Parathyroid adenoma (tissue), 2 donors: ENCODE results near the gene TAL1.

Experiments used
- H2AFZ ChIP-seq: fragments of 300-600 bp; sonication (generic); one replicate; pipeline ENCODE4 v1.7.0; 2017; ENCODE audit warnings: antibody characterized with exemption, mild to moderate bottlenecking
- H3K27ac ChIP-seq: fragments of 300-600 bp; sonication (generic); one replicate; pipeline ENCODE4 v1.7.0; 2017
- H3K27me3 ChIP-seq: fragments of 300-600 bp; sonication (generic); one replicate; pipeline ENCODE4 v1.7.0; 2017; ENCODE audit warnings: low read length; ENCODE audit not compliant: control insufficient read depth, insufficient read depth
- H3K36me3 ChIP-seq: fragments of 300-600 bp; sonication (generic); one replicate; pipeline ENCODE4 v1.7.0; 2017; ENCODE audit warnings: low read length; ENCODE audit not compliant: control insufficient read depth, insufficient read depth
- H3K4me1 ChIP-seq: fragments of 300-600 bp; sonication (generic); one replicate; pipeline ENCODE4 v1.7.0; 2017; ENCODE audit warnings: control low read depth
- H3K4me2 ChIP-seq: fragments of 300-600 bp; sonication (generic); one replicate; pipeline ENCODE4 v1.7.0; 2017; ENCODE audit warnings: low read length
- H3K4me3 ChIP-seq: fragments of 300-600 bp; sonication (generic); one replicate; pipeline ENCODE4 v1.7.0; 2017; ENCODE audit warnings: low read depth, low read length
- H3K79me2 ChIP-seq: fragments of 300-600 bp; sonication (generic); one replicate; pipeline ENCODE4 v1.7.0; 2017; ENCODE audit warnings: control low read depth
- H3K9ac ChIP-seq: fragments of 300-600 bp; sonication (generic); one replicate; pipeline ENCODE4 v1.7.0; 2017; ENCODE audit warnings: mild to moderate bottlenecking
- H3K9me3 ChIP-seq: fragments of 300-600 bp; sonication (generic); one replicate; pipeline ENCODE4 v1.7.0; 2017; ENCODE audit warnings: low read length; ENCODE audit not compliant: control insufficient read depth
- TF ChIP-seq, protein P1 (sequence below): fragments of 300-600 bp; sonication (generic); IDR thresholded peaks from one replicate; pipeline ENCODE4 v1.7.0; 2017; ENCODE audit warnings: antibody characterized with exemption, mild to moderate bottlenecking
- donor health status: primary hyperparathyroidism.

The TAL1 gene

GRCh38 chr1:47224676-47225399 is 7.2 kb downstream of the TAL1 start:
- TF ChIP-seq, protein P1, sequence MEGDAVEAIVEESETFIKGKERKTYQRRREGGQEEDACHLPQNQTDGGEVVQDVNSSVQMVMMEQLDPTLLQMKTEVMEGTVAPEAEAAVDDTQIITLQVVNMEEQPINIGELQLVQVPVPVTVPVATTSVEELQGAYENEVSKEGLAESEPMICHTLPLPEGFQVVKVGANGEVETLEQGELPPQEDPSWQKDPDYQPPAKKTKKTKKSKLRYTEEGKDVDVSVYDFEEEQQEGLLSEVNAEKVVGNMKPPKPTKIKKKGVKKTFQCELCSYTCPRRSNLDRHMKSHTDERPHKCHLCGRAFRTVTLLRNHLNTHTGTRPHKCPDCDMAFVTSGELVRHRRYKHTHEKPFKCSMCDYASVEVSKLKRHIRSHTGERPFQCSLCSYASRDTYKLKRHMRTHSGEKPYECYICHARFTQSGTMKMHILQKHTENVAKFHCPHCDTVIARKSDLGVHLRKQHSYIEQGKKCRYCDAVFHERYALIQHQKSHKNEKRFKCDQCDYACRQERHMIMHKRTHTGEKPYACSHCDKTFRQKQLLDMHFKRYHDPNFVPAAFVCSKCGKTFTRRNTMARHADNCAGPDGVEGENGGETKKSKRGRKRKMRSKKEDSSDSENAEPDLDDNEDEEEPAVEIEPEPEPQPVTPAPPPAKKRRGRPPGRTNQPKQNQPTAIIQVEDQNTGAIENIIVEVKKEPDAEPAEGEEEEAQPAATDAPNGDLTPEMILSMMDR: no peak
- no peaks in the 10 kb centered on the region for H3K9me3 ChIP-seq
- no peak overlapping the region for H3K27ac ChIP-seq
- H3K27me3 ChIP-seq: no peaks in the 10 kb centered on the region
- no peak overlapping the region for H3K4me2 ChIP-seq
- no peaks in the 10 kb centered on the region for H3K36me3 ChIP-seq
- H3K4me3 ChIP-seq: no peak overlapping the region
- H3K4me1 ChIP-seq: no peaks in the 10 kb centered on the region
- H3K9ac ChIP-seq: no peak overlapping the region
- H2AFZ ChIP-seq: no peak overlapping the region
- no peaks in the 10 kb centered on the region for H3K79me2 ChIP-seq

- TF ChIP-seq, protein P1: no peak
- Histone ChIP-seq H3K36me3 (no peaks in the 10 kb centered on the region), H3K9me3 (no peaks in the 10 kb centered on the region), H3K27me3 (no peaks in the 10 kb centered on the region), H3K4me2 (no peak overlapping the region), H3K4me1 (no peaks in the 10 kb centered on the region), H3K4me3 (no peak overlapping the region), H3K9ac (no peak overlapping the region), H2AFZ (no peak overlapping the region), H3K27ac (no peak overlapping the region), H3K79me2 (no peaks in the 10 kb centered on the region)
Measured at GRCh38 chr1:47223921-47224675, 7.9 kb downstream of the TAL1 start.

DNA sequence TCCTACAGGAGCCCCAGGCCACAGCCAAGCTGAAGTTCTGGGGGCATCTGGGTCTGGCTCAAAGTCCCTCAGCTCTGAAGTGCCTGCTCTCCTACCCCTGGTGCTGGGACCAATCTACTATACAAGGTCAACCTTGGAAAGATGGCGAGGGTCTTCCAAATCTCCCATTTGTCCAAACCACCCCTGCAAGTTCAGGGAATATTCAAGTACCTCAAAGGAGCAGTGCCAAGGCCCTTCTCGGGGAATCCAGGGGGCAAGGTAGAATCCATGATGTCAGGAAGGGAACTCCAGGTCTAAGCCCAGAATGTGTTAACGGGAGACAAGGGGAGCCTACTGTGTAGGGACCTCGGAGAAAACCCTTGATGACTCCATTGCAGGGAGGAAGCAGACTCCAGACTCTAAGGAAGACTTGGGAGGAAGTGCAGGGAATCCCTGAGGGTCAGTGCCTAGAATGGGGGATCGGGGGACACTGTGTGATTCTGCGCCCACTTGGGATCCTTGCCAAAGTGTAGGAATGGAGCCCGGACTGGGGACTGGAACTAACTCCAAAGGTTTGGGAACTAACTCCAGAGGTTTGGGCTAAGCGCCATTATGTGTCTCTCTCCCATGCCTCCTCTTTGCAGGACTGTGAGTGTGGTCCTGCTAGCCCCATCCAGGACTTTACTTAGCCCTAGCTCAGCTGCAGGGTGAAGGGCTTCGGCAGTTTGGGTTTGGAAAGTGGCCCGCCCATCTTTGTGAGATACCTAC is 8.7 kb downstream of the TAL1 start:
- no peak overlapping the region for H3K9ac ChIP-seq
- TF ChIP-seq, protein P1: no peak
- H3K79me2 ChIP-seq: no peaks in the 10 kb centered on the region
- H3K9me3 ChIP-seq: no peaks in the 10 kb centered on the region
- H3K4me2 ChIP-seq: no peak overlapping the region
- no peak overlapping the region for H3K4me3 ChIP-seq
- no peaks in the 10 kb centered on the region for H3K4me1 ChIP-seq
- H3K36me3 ChIP-seq: no peaks in the 10 kb centered on the region
- H2AFZ ChIP-seq: no peak overlapping the region
- no peak overlapping the region for H3K27ac ChIP-seq
- no peaks in the 10 kb centered on the region for H3K27me3 ChIP-seq

GRCh38 chr1:47222476-47222875 is 9.5 kb downstream of the TAL1 start:
- Histone ChIP-seq H3K4me3 (no peak overlapping the region), H3K9me3 (no peaks in the 10 kb centered on the region), H3K4me1 (no peaks in the 10 kb centered on the region), H3K9ac (no peak overlapping the region), H2AFZ (no peak overlapping the region), H3K79me2 (no peaks in the 10 kb centered on the region), H3K36me3 (no peaks in the 10 kb centered on the region), H3K27me3 (no peaks in the 10 kb centered on the region), H3K4me2 (no peak overlapping the region), H3K27ac (no peak overlapping the region)
- TF ChIP-seq, protein P1: no peak
